NCI-H748 treated with DMSO at 0.1 percent for 48 hours (cell line): ENCODE data around the gene THOC6.

ENCODE experiments used
- DNase-seq: peaks from one replicate; lab custom pipeline; 2025; lab: John Stamatoyannopoulos, UW

THOC6 gene

GRCh38 chr16:3023669-3024478 is at the start of gene THOC6, which contains the start of gene HCFC1R1:
THOC6 (plus strand) TSS chr16:3024035; CDS start chr16:3024327, 292 bp downstream.
HCFC1R1 (minus strand) TSS chr16:3023942; CDS start chr16:3023941, 1 bp downstream.
- peak; percentile 74 for DNase-seq

GRCh38 chr16:2974319-2975056 is 49.3 kb upstream of the THOC6 start:
- no peak for DNase-seq

- no peak for DNase-seq
Measured at GRCh38 chr16:2975161-2975795, 48.6 kb upstream of the THOC6 start.

- no peak for DNase-seq
Measured at GRCh38 chr16:2976201-2976600, 47.6 kb upstream of the THOC6 start.

- DNase-seq = no peak
Measured at GRCh38 chr16:2976673-2977072, 47.2 kb upstream of the THOC6 start.

GRCh38 chr16:2977440-2977839 is 46.4 kb upstream of the THOC6 start:
- DNase-seq = no peak

- DNase-seq = no peak
Measured at GRCh38 chr16:2979669-2980226, 44.1 kb upstream of the THOC6 start.

GRCh38 chr16:2980227-2981176 is 43.3 kb upstream of the THOC6 start, which contains the start of gene PKMYT1:
PKMYT1 (minus strand) TSS chr16:2980446; CDS start chr16:2979657, 789 bp downstream.
- DNase-seq = peak; percentile 59

GRCh38 chr16:2981177-2981898 is 42.5 kb upstream of the THOC6 start:
- no peak for DNase-seq

GRCh38 chr16:2981899-2982250 is 42.0 kb upstream of the THOC6 start:
- no peak for DNase-seq

- no peak for DNase-seq
Measured at GRCh38 chr16:2982402-2982801, 41.4 kb upstream of the THOC6 start.

GRCh38 chr16:2983706-2984136 is 40.1 kb upstream of the THOC6 start:
- DNase-seq = peak; percentile 34

GRCh38 chr16:2985462-2985861 is 38.4 kb upstream of the THOC6 start:
- DNase-seq = no peak

- DNase-seq = no peak
Measured at GRCh38 chr16:2985893-2986355, 37.9 kb upstream of the THOC6 start.

GRCh38 chr16:2986623-2987188 is 37.1 kb upstream of the THOC6 start:
- no peak for DNase-seq

- no peak for DNase-seq
Measured at GRCh38 chr16:2987286-2987685, 36.5 kb upstream of the THOC6 start.

GRCh38 chr16:2987833-2988232 is 36.0 kb upstream of the THOC6 start:
- DNase-seq = no peak

- no peak for DNase-seq
Measured at GRCh38 chr16:2988590-2989099, 35.2 kb upstream of the THOC6 start.

GRCh38 chr16:2990891-2991290 is 32.9 kb upstream of the THOC6 start:
- no peak for DNase-seq
